GM12878 (cell line): Measurements from ENCODE around the gene MGAT5. TPM values are rescaled to one million over a fixed set of nuclear protein-coding genes. Genes with fewer than 3 reads are reported as not detected.

ENCODE experiments used
- ATAC-seq: fragments of 200-7000 bp; cut with Tn5 transposase; 3 replicates; pipeline ENCODE4 v1.9.1; 2020; ENCODE audit warnings: mild to moderate bottlenecking, moderate library complexity
- BruUV-seq: library from RNA; stranded (reverse); fragments of 400-500 nt; replicated peaks from 2 replicates; lab custom pipeline; 2021; lab: Mats Ljungman, UMichigan
- CTCF ChIA-PET: fragments of 300-600 bp; sonication (Branson Sonifier 250); formaldehyde crosslinking; extraction: SDS; loops from one replicate; lab custom pipeline; 2021; ENCODE audit warnings: inconsistent platforms; lab: Yijun Ruan, JAX
- POLR2A ChIA-PET: fragments of 350-600 bp; formaldehyde crosslinking; extraction: SDS; loops from one replicate; lab custom pipeline; 2021; ENCODE audit warnings: inconsistent platforms; lab: Charles Lee
- RAD21 ChIA-PET: fragments of 300-600 bp; sonication (Branson Sonifier 250); formaldehyde crosslinking; loops from one replicate; lab custom pipeline; 2023; ENCODE audit warnings: antibody characterized with exemption; ENCODE audit not compliant: unreplicated experiment; lab: Charles Lee
- SMC1A ChIA-PET: fragments of 300-600 bp; sonication (Branson Sonifier 250); formaldehyde crosslinking; loops from one replicate; lab custom pipeline; 2023; ENCODE audit not compliant: unreplicated experiment, uncharacterized antibody; lab: Charles Lee
- DNase-seq: peaks from one replicate; pipeline ENCODE4 v3.0.0-alpha.2; 2011; ENCODE audit warnings: low read depth, low spot score
- FAIRE-seq: peaks from 3 replicates; lab custom pipeline; 2011; peaks lifted over from hg19 to GRCh38; lab: Jason Lieb, UNC
- H2AFZ ChIP-seq: 2 replicates; pipeline ENCODE4 v1.6.0; 2011; ENCODE audit warnings: low read depth, low read length, control low read depth; ENCODE audit not compliant: control insufficient read depth
- H3K27ac ChIP-seq: 2 replicates; pipeline ENCODE4 v1.5.1; 2011; ENCODE audit warnings: control low read depth; ENCODE audit not compliant: control insufficient read depth, insufficient read depth
- H3K27me3 ChIP-seq, 2 experiments: replicated peaks in 1 of 2; 2 replicates each; pipeline versions ENCODE4 v1.6.0 to v1.6.1; 2011; ENCODE audit warnings: low read length in 1 of 2; ENCODE audit not compliant: control insufficient read depth in 2 of 2, insufficient read depth in 2 of 2
- H3K36me3 ChIP-seq, 2 experiments: 2 replicates each; pipeline ENCODE4 v1.5.1; 2011; ENCODE audit warnings: low read length in 1 of 2; ENCODE audit not compliant: control insufficient read depth in 2 of 2, insufficient read depth in 2 of 2
- H3K4me1 ChIP-seq: 2 replicates; pipeline ENCODE4 v1.6.1; 2011; ENCODE audit warnings: mild to moderate bottlenecking, low read length, moderate library complexity, mixed read lengths; ENCODE audit not compliant: control insufficient read depth, insufficient read depth
- H3K4me2 ChIP-seq: 2 replicates; pipeline ENCODE4 v1.6.0; 2011; ENCODE audit warnings: control low read depth; ENCODE audit not compliant: control insufficient read depth, insufficient read depth
- H3K4me3 ChIP-seq: fragments of 200-600 bp; sonication (generic); 2 replicates; pipeline ENCODE4 v1.5.1; 2016
- H3K79me2 ChIP-seq: 2 replicates; pipeline ENCODE4 v1.6.0; 2011; ENCODE audit warnings: low read length; ENCODE audit not compliant: control insufficient read depth, insufficient read depth
- H3K9ac ChIP-seq: 2 replicates; pipeline ENCODE4 v1.8.0; 2011; ENCODE audit warnings: low read length, control low read depth, mixed read lengths; ENCODE audit not compliant: control insufficient read depth, insufficient read depth
- H3K9me3 ChIP-seq: replicated peaks from 3 replicates; pipeline ENCODE4 v1.5.1; 2011; ENCODE audit warnings: mild to moderate bottlenecking, low read length; ENCODE audit not compliant: control insufficient read depth, insufficient read depth
- H4K20me1 ChIP-seq: 2 replicates; pipeline ENCODE4 v1.6.0; 2011; ENCODE audit not compliant: control insufficient read depth, insufficient read depth
- BHLHE40 ChIP-seq, 2 experiments: fragments of 450-650 bp in 1 of 2; IDR thresholded peaks; 2 replicates each; pipeline ENCODE4 v1.6.1; 2011 to 2017; ENCODE audit warnings: low read depth in 2 of 2, borderline replicate concordance in 1 of 2, improper control_type of control experiment in 1 of 2, low read length in 1 of 2, mild to moderate bottlenecking in 1 of 2
- KDM1A ChIP-seq: fragments of 200-600 bp; sonication (generic); IDR thresholded peaks from 2 replicates; pipeline ENCODE4 v1.6.1; 2016; ENCODE audit warnings: borderline replicate concordance
- MTA2 ChIP-seq: fragments of 450-650 bp; IDR thresholded peaks from 2 replicates; pipeline ENCODE4 v1.6.1; 2016; ENCODE audit warnings: low read depth, mild to moderate bottlenecking, moderate library complexity
- SMAD1 ChIP-seq: fragments of 450-650 bp; IDR thresholded peaks from 2 replicates; pipeline ENCODE4 v1.6.1; 2018; ENCODE audit warnings: mild to moderate bottlenecking, low read depth; ENCODE audit not compliant: partially characterized antibody
- ZBED1 ChIP-seq: IDR thresholded peaks from 2 replicates; pipeline ENCODE4 v1.6.1; 2016; ENCODE audit warnings: borderline replicate concordance
- ZNF217 ChIP-seq: fragments of 450-650 bp; IDR thresholded peaks from 2 replicates; pipeline ENCODE4 v1.6.1; 2017; ENCODE audit warnings: antibody characterized with exemption, mild to moderate bottlenecking
- WGBS: methylation state at CpG from one replicate; pipeline ENCODE4 v1.1.6; 2016; ENCODE audit warnings: low lambda C conversion rate; ENCODE audit not compliant: insufficient replicate concordance, insufficient coverage; ENCODE audit errors: missing lambda C conversion rate; 5-methylcytosine and 5-hydroxymethylcytosine counted together
- in situ Hi-C: fragments of 300-500 bp; cut with MboI; formaldehyde crosslinking; loops from 9 replicates; pipeline ENCODE4 v1.14.3; 2018; ENCODE audit warnings: mixed read lengths
- intact Hi-C: fragments of 100-400 bp; cut with micrococcal nuclease; formaldehyde crosslinking; loops from one replicate; pipeline ENCODE4 v1.14.2; 2022; ENCODE audit not compliant: unreplicated experiment
- polyA plus RNA-seq, 11 experiments: library from polyadenylated mRNA; depleted of rRNA in 4 of 11; unstranded in 6 of 11; stranded (reverse) in 5 of 11; fragments of >200 nt; fragmentation: Nextera tagmentation in 4 of 11; fragmentation: Illumina TruSeq in 1 of 11; extraction: Ambion mirVana in 4 of 11; extraction: Trizol in 1 of 11; gene quantifications; 1 replicate in 1 of 11; 2 replicates in 10 of 11; pipeline versions ENCODE4 v1.2.1 to v1.2.3, GENCODE V29; 2011 to 2016; ENCODE audit warnings: inconsistent platforms in 2 of 11, missing spikeins in 2 of 11, low read depth in 1 of 11
- total RNA-seq, 4 experiments: library from RNA; depleted of rRNA in 3 of 4; stranded (reverse); fragments of >200 nt in 3 of 4; fragmentation: Illumina TruSeq in 1 of 4; extraction: Trizol in 1 of 4; gene quantifications; 2 replicates each; pipeline versions ENCODE4 v1.2.1 to v1.2.3, GENCODE V29; 2013 to 2021
- TF ChIP-seq, protein P1 (sequence below): fragments of 450-650 bp; IDR thresholded peaks from 2 replicates; pipeline ENCODE4 v1.6.1; 2016; ENCODE audit warnings: mild to moderate bottlenecking
- TF ChIP-seq, protein P2 (sequence below): IDR thresholded peaks from 2 replicates; pipeline ENCODE4 v1.6.1; 2012; ENCODE audit warnings: low read depth, low read length, improper control_type of control experiment

The MGAT5 gene
- total and polyA plus RNA-seq, 10 of the 15 experiments (the other 5 are each of a cell fraction or from before 2014, with no cell fraction given), result 4.9 to 104 (median 36.2) TPM

DNA sequence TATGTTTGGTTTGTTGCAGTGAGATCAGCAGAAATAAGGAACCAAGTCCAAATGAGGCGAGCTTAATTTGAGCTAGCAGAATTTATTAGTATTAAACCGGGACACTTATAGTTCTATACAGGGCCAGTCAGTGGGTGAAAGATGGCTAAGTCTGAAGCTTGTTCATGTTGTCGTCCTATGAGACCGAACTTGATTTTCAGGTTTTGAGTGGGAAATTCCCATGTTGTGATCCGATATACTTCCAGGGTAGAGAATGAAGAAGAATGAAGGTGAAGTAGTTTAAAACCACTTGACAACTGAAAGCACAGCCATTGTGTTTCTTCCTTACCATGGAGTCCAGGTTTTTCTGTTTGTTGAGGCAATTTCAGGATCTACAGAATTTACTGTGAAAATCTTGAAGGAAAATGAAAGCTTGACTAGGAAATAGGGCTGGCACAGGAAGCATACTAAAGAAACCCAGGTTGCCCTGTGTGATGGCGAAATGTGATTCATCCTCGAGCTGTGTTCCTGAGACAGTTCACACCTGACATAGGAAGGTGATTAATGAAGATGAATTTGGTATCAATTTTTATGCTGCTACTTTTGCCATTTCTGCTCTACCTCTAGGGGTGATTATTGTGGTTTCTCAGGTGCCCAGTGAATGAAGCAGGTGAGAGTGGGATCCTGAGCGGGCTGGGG is 37.6 kb upstream of the MGAT5 start:
- FAIRE-seq, result no peak
- no peaks in the 10 kb centered on the region for H4K20me1 ChIP-seq
- no peak overlapping the region for H3K9ac ChIP-seq
- peaks cover 0 to 2% of the 10 kb centered on the region in 2 experiments; a peak in 3 of 4 replicates for H3K36me3 ChIP-seq
- H2AFZ ChIP-seq, result no peak overlapping the region
- intact Hi-C loops, result no loop called here
- H3K27ac ChIP-seq, result 0 out of 2 replicates have a peak overlapping the region, but pooled peaks have one; percentile 70
- SMC1A ChIA-PET, result interaction anchor here (0.6 to 4.7 kb wide), 12 partner anchors 9 to 329 kb away, joined by 3 to 43 read pairs (median 4); no protein-coding TSS in a partner anchor
- H3K27me3 ChIP-seq, result no peaks in the 10 kb centered on the region
- TF ChIP-seq, protein P1, sequence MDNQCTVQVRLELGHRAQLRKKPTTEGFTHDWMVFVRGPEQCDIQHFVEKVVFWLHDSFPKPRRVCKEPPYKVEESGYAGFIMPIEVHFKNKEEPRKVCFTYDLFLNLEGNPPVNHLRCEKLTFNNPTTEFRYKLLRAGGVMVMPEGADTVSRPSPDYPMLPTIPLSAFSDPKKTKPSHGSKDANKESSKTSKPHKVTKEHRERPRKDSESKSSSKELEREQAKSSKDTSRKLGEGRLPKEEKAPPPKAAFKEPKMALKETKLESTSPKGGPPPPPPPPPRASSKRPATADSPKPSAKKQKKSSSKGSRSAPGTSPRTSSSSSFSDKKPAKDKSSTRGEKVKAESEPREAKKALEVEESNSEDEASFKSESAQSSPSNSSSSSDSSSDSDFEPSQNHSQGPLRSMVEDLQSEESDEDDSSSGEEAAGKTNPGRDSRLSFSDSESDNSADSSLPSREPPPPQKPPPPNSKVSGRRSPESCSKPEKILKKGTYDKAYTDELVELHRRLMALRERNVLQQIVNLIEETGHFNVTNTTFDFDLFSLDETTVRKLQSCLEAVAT, result no peak
- no peak for TF ChIP-seq ZNF217
- TF ChIP-seq, all 136 proteins: peak for 0
- DNase-seq, result no peak
- ChIA-PET CTCF (interaction anchor here (0.9 to 6.7 kb wide), 13 partner anchors 9 to 329 kb away, joined by 3 to 62 read pairs (median 5); no protein-coding TSS in a partner anchor), RAD21 (interaction anchor here (1.0 to 3.7 kb wide), 6 partner anchors 10 to 195 kb away, joined by 3 to 23 read pairs (median 4); no protein-coding TSS in a partner anchor), POLR2A (interaction anchor here (1.0 to 1.2 kb wide), 2 partner anchors 10 to 98 kb away, joined by 3 to 4 read pairs; no protein-coding TSS in a partner anchor)
- Histone ChIP-seq H3K4me2 (no peak overlapping the region), H3K79me2 (peaks cover 78% of the 10 kb centered on the region), H3K4me3 (no peak overlapping the region), H3K4me1 (peaks cover 44% of the 10 kb centered on the region), H3K9me3 (no peaks in the 10 kb centered on the region; the same call in 2 of the 3 replicates)
- no TSS peak for BruUV-seq
- no peak for ATAC-seq
- WGBS, result 98% methylated on average over 8 of the region's 8 CpGs
- in situ Hi-C loops, result no loop called here

DNA sequence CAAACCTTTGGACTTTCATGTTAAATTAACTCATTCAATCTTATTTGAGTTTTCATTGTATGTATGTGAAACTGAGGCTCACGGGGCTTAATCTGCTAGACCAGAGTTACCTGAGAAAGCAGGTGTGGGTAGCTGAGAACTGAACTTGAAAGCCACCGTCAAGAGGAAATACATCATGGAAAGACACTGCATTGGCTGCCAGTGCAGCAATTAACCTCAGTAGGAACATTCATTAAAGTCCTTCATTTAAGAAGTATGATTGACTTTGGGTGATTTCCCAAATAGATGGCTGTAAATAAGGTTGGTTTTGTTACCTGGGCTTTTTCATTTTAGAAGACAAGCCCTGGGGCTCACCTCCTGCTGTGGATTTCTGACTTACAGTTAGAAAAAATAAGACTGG is 36.5 kb upstream of the MGAT5 start:
- Histone ChIP-seq H3K27ac (peak overlapping the region; percentile 70), H3K79me2 (peaks cover 87% of the 10 kb centered on the region), H4K20me1 (no peaks in the 10 kb centered on the region), H3K4me1 (peaks cover 44% of the 10 kb centered on the region), H3K9me3 (no peaks in the 10 kb centered on the region; the same call in 2 of the 3 replicates), H3K9ac (no peak overlapping the region), H3K4me3 (no peak overlapping the region), H3K27me3 (no peaks in the 10 kb centered on the region), H3K36me3 (peaks cover 0 to 2% of the 10 kb centered on the region in 2 experiments; a peak in 3 of 4 replicates)
- DNase-seq (no peak), ATAC-seq (peak; percentile 38)
- BruUV-seq, result no TSS peak
- intact Hi-C loops, result no loop called here
- RAD21 ChIA-PET, result interaction anchor here (1.0 to 3.7 kb wide), 3 partner anchors 11 to 99 kb away, joined by 3 to 23 read pairs (median 5); no protein-coding TSS in a partner anchor
- CTCF ChIA-PET, result interaction anchor here (1.0 to 6.7 kb wide), 7 partner anchors 10 to 234 kb away, joined by 3 to 62 read pairs (median 4); no protein-coding TSS in a partner anchor
- TF ChIP-seq SMAD1 (no peak), ZBED1 (no peak), KDM1A (no peak), MTA2 (peak; percentile 62; the same call in 1 of the 2 replicates), BHLHE40 (IDR thresholded peaks at IDR 0.05; ENCODE audit: borderline replicate concordance in 1 of 2, low read depth in 2 of 2, low read length in 1 of 2) (no peak)
- TF ChIP-seq, protein P2, sequence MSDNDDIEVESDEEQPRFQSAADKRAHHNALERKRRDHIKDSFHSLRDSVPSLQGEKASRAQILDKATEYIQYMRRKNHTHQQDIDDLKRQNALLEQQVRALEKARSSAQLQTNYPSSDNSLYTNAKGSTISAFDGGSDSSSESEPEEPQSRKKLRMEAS, result no peak
- TF ChIP-seq, all 136 proteins: peak for 1
- in situ Hi-C loops, result no loop called here
- Histone ChIP-seq H3K4me2 (peak overlapping the region; percentile 78), H2AFZ (no peak overlapping the region)
- FAIRE-seq, result no peak
- POLR2A ChIA-PET, result no interaction called here
- SMC1A ChIA-PET, result interaction anchor here (0.9 to 4.7 kb wide), 7 partner anchors 11 to 95 kb away, joined by 3 to 43 read pairs (median 4); no protein-coding TSS in a partner anchor
- WGBS, result 3% methylated on average over 2 of the region's 2 CpGs
